Spleen (tissue), 7 donors: ENCODE results near the gene GNAZ.

Source experiments
- CTCF ChIP-seq, 11 experiments: fragments of 200-600 bp in 7 of 11; fragments of 450-650 bp in 4 of 11; sonication (generic) in 4 of 11; IDR thresholded peaks in 8 of 11; conservative IDR thresholded peaks in 3 of 11; 1 replicate in 7 of 11; 2 replicates in 4 of 11; pipeline versions ENCODE4 v1.4.0 to v1.8.0; 2016 to 2021; ENCODE audit warnings: antibody characterized with exemption in 11 of 11, inconsistent platforms in 4 of 11, mild to moderate bottlenecking in 1 of 11
- POLR2AphosphoS5 ChIP-seq, 3 donors: sonication (generic); formaldehyde crosslinking; IDR thresholded peaks; one replicate each; pipeline ENCODE4 v1.5.1; 2017; ENCODE audit warnings: antibody characterized with exemption in 3 of 3
- donor health status: DM: no; HTN: no; CAD: no; lungs with moderate emphysema.
- donor health status: DM: no; HTN: no; CAD: no.
- donor health status: DM: no; HTN: no; CAD: no.

DNA sequence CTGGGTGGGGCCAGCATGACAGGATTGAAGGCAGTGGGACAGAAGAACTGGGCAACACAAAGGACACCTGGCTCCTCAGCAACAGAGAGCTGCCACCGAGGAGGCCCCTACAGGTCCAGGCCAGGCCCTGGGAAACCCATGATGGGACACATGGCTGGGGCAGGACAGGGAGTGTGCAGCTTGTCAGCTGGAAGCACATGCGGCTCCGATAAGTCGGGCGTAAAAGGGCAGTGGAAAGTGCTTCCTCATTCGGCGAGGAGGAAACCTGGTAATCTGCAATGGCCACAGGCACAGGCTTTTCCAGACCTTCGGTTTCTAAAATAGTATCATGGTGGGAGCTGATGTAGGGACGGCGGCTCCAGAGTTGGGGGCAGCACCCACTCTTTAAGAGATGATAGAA is 16.5 kb downstream of the GNAZ start:
- TF ChIP-seq POLR2AphosphoS5 (IDR thresholded peaks at IDR 0.05) (peak; percentile 66 to 78 (median 72)), CTCF (IDR thresholded peaks at IDR 0.05 in 8 of 11, conservative IDR thresholded peaks at IDR 0.05 in 3 of 11) (no peak)
